GM12878 (cell line): ENCODE data around the gene HORMAD1. TPM values are rescaled to one million over a fixed set of nuclear protein-coding genes. Genes with fewer than 3 reads are reported as not detected.
A peak's percentile ranks its signal among the peaks of the same experiment; 100 is the strongest.

Experiments used
- ATF7 ChIP-seq: fragments of 450-650 bp; IDR thresholded peaks from 2 replicates; pipeline ENCODE4 v1.6.1; 2016; ENCODE audit warnings: low read depth, mild to moderate bottlenecking
- BCL11A ChIP-seq: IDR thresholded peaks from 2 replicates; pipeline ENCODE4 v1.6.1; 2011; ENCODE audit warnings: low read depth, low read length
- BCL3 ChIP-seq: IDR thresholded peaks from 2 replicates; pipeline ENCODE4 v1.6.1; 2011; ENCODE audit warnings: borderline replicate concordance, low read depth, mild to moderate bottlenecking, moderate library complexity, low read length; ENCODE audit not compliant: insufficient read depth, poor library complexity, severe bottlenecking
- E2F4 ChIP-seq: IDR thresholded peaks from 2 replicates; pipeline ENCODE4 v1.6.1; 2012; ENCODE audit warnings: low read depth, low read length, improper control_type of control experiment
- EP300 ChIP-seq, 2 experiments: fragments of 150-350 bp in 1 of 2; IDR thresholded peaks; 2 replicates each; pipeline ENCODE4 v1.6.1; 2011 to 2012; ENCODE audit warnings: low read depth in 2 of 2, low read length in 2 of 2, borderline replicate concordance in 1 of 2, improper control_type of control experiment in 1 of 2, inconsistent platforms in 1 of 2; ENCODE audit not compliant: control insufficient read depth in 1 of 2
- FOXM1 ChIP-seq: IDR thresholded peaks from 2 replicates; pipeline ENCODE4 v1.6.1; 2012; ENCODE audit warnings: low read depth, mild to moderate bottlenecking, inconsistent platforms, low read length, moderate library complexity
- PML ChIP-seq: IDR thresholded peaks from 2 replicates; pipeline ENCODE4 v1.6.1; 2012; ENCODE audit warnings: low read length, inconsistent platforms
- POU2F2 ChIP-seq: IDR thresholded peaks from 3 replicates; pipeline ENCODE4 v1.6.1; 2011; ENCODE audit warnings: low read depth, mild to moderate bottlenecking, low read length, borderline replicate concordance
- RUNX3 ChIP-seq: IDR thresholded peaks from 2 replicates; pipeline ENCODE4 v1.6.1; 2012; ENCODE audit warnings: low read length, inconsistent platforms
- SKIL ChIP-seq: fragments of 450-650 bp; IDR thresholded peaks from 2 replicates; pipeline ENCODE4 v1.6.1; 2017; ENCODE audit warnings: mild to moderate bottlenecking, low read depth, inconsistent platforms; ENCODE audit not compliant: poor library complexity, severe bottlenecking
- TBL1XR1 ChIP-seq: IDR thresholded peaks from 2 replicates; pipeline ENCODE4 v1.6.1; 2012; ENCODE audit warnings: low read depth, low read length, improper control_type of control experiment
- polyA plus RNA-seq, 11 experiments: library from polyadenylated mRNA; depleted of rRNA in 4 of 11; unstranded in 6 of 11; stranded (reverse) in 5 of 11; fragments of >200 nt; fragmentation: Nextera tagmentation in 4 of 11; fragmentation: Illumina TruSeq in 1 of 11; extraction: Ambion mirVana in 4 of 11; extraction: Trizol in 1 of 11; gene quantifications; 1 replicate in 1 of 11; 2 replicates in 10 of 11; pipeline versions ENCODE4 v1.2.1 to v1.2.3, GENCODE V29; 2011 to 2016; ENCODE audit warnings: inconsistent platforms in 2 of 11, missing spikeins in 2 of 11, low read depth in 1 of 11
- total RNA-seq, 4 experiments: library from RNA; depleted of rRNA in 3 of 4; stranded (reverse); fragments of >200 nt in 3 of 4; fragmentation: Illumina TruSeq in 1 of 4; extraction: Trizol in 1 of 4; gene quantifications; 2 replicates each; pipeline versions ENCODE4 v1.2.1 to v1.2.3, GENCODE V29; 2013 to 2021

Gene HORMAD1
- total and polyA plus RNA-seq, 10 of the 15 experiments (the other 5 are each of a cell fraction or from before 2014, with no cell fraction given): 0.08 to 0.22 (median 0.20) TPM; not detected in 6

GRCh38 chr1:150708595-150708994 is 12.1 kb downstream of the HORMAD1 start (continued):
- TF ChIP-seq SKIL (peak; percentile 35), RUNX3 (peak; percentile 93), FOXM1 (no peak), PML (no peak), TBL1XR1 (0 out of 2 replicates have a peak, but pooled peaks have one; percentile 52), POU2F2 (peak; percentile 91), ATF7 (0 out of 2 replicates have a peak, but pooled peaks have one; percentile 33), BCL3 (peak; percentile 85), E2F4 (no peak), BCL11A (peak; percentile 68), EP300 (IDR thresholded peaks at IDR 0.05; ENCODE audit: borderline replicate concordance in 1 of 2, control insufficient read depth in 1 of 2, low read depth in 2 of 2, low read length in 2 of 2) (peak in 1 of 2 experiments; percentile 49; a peak in 2 of 4 replicates)
